ENCODE results near the gene MEPCE. TPM values are rescaled to one million over a fixed set of nuclear protein-coding genes. Genes with fewer than 3 reads are reported as not detected.

The MEPCE gene
- total and polyA plus RNA-seq, 9 of the 15 experiments (the other 6 are each of a cell fraction or from before 2014, with no cell fraction given) = 10.9 to 76.3 (median 44.1) TPM

GRCh38 chr7:100400656-100401055, 29.0 kb upstream of the MEPCE start (continued):
- TF ChIP-seq MTA1 (IDR thresholded peaks at IDR 0.05; ENCODE audit: borderline replicate concordance) (no peak), TFAP4 (CRISPR knock-in tag; IDR thresholded peaks at IDR 0.05; ENCODE audit: borderline replicate concordance) (peak; percentile 45; the same call in 1 of the 2 replicates), STAG1 (CRISPR knock-in tag; IDR thresholded peaks at IDR 0.05; ENCODE audit: borderline replicate concordance) (peak; percentile 76; the same call in 1 of the 2 replicates), ZNF740 (CRISPR knock-in tag; IDR thresholded peaks at IDR 0.05) (no peak), ZNF740 (tag; IDR thresholded peaks at IDR 0.05) (no peak), REST (IDR thresholded peaks at IDR 0.05; ENCODE audit: borderline replicate concordance) (peak; percentile 86), REST (CRISPR knock-in tag; IDR thresholded peaks at IDR 0.05; ENCODE audit: low read depth) (no peak), CREM (IDR thresholded peaks at IDR 0.05; ENCODE audit: low read depth) (peak; percentile 94), SREBF2 (CRISPR knock-in tag; IDR thresholded peaks at IDR 0.05) (no peak), ZNF24 (IDR thresholded peaks at IDR 0.05) (peak; percentile 67; the same call in 1 of the 2 replicates), ESRRA (IDR thresholded peaks at IDR 0.05; ENCODE audit: borderline replicate concordance, low read depth) (peak; percentile 67; the same call in 1 of the 2 replicates), RCOR1 (IDR thresholded peaks at IDR 0.05; ENCODE audit: borderline replicate concordance in 1 of 2, low read depth in 2 of 2, low read length in 2 of 2) (peak in 1 of 2 experiments; percentile 11; a peak in 1 of 4 replicates), RAD21 (CRISPR knock-in tag; conservative IDR thresholded peaks at IDR 0.05 in 1 of 2, IDR thresholded peaks at IDR 0.05 in 1 of 2) (peak; percentile 66 to 92), JUN (IDR thresholded peaks at IDR 0.05; ENCODE audit: borderline replicate concordance, low read depth, low read length) (0 out of 2 replicates have a peak, but pooled peaks have one; percentile 34), JUN (CRISPR knock-in tag; IDR thresholded peaks at IDR 0.05; ENCODE audit: borderline replicate concordance) (no peak), PREB (CRISPR knock-in tag; IDR thresholded peaks at IDR 0.05) (peak; percentile 40; the same call in 1 of the 2 replicates)
